K562 (cell line): Measurements from ENCODE around the gene SMAD1. TPM values are rescaled to one million over a fixed set of nuclear protein-coding genes. Genes with fewer than 3 reads are reported as not detected.

Experiments
- ATAC-seq: fragments of 200-7000 bp; cut with Tn5 transposase; 3 replicates; pipeline ENCODE4 v1.9.1; 2020; ENCODE audit warnings: moderate library complexity
- BruUV-seq: library from RNA; stranded (reverse); fragments of 400-500 nt; replicated peaks from 2 replicates; lab custom pipeline; 2021; lab: Mats Ljungman, UMichigan
- CTCF ChIA-PET: fragments of 300-600 bp; formaldehyde crosslinking; extraction: SDS; loops from one replicate; lab custom pipeline; 2021; ENCODE audit warnings: low intra/inter-chr PET ratio; lab: Yijun Ruan, JAX
- POLR2A ChIA-PET: fragments of 300-600, 350-650 bp; sonication (Branson Sonifier 250); formaldehyde crosslinking; extraction: SDS; loops from one replicate; lab custom pipeline; 2021; ENCODE audit warnings: antibody characterized with exemption, inconsistent platforms; lab: Yijun Ruan, JAX
- DNase-seq, 4 experiments: peaks; one replicate each; pipeline versions ENCODE4 v3.0.0 to v3.0.0-alpha.2; 2011 to 2018; ENCODE audit warnings: low spot score in 3 of 4, mixed read lengths in 3 of 4; ENCODE audit errors: extremely low read depth in 1 of 4
- FAIRE-seq: peaks from 2 replicates; lab custom pipeline; 2011; peaks lifted over from hg19 to GRCh38; lab: Jason Lieb, UNC
- H2AFZ ChIP-seq: 2 replicates; pipeline ENCODE4 v1.6.0; 2011; ENCODE audit warnings: low read depth, low read length, control low read depth, inconsistent platforms
- H3K27ac ChIP-seq: fragments of 200-600 bp; 3 replicates; pipeline ENCODE4 v1.8.0; 2011; ENCODE audit warnings: low read depth, mild to moderate bottlenecking, control low read depth, inconsistent platforms, low read length, moderate library complexity, mixed read lengths; ENCODE audit errors: extremely low read depth
- H3K27me3 ChIP-seq, 2 experiments: fragments of 300-600 bp in 1 of 2; 2 replicates in 1 of 2; 3 replicates in 1 of 2; pipeline versions ENCODE4 v1.6.0 to v1.8.0; 2011; ENCODE audit warnings: inconsistent platforms in 2 of 2, low read length in 2 of 2, mild to moderate bottlenecking in 1 of 2, mixed read lengths in 1 of 2, moderate library complexity in 1 of 2; ENCODE audit not compliant: control insufficient read depth in 2 of 2, insufficient read depth in 2 of 2
- H3K36me3 ChIP-seq: fragments of 300-600 bp; 3 replicates; pipeline ENCODE4 v1.8.0; 2011; ENCODE audit warnings: mild to moderate bottlenecking, low read length, inconsistent platforms; ENCODE audit not compliant: control insufficient read depth, insufficient read depth
- H3K4me1 ChIP-seq, 2 experiments: fragments of 200-600 bp in 1 of 2; replicated peaks in 1 of 2; 2 replicates in 1 of 2; 3 replicates in 1 of 2; pipeline versions ENCODE4 v1.5.1 to v1.8.0; 2011; ENCODE audit warnings: inconsistent platforms in 2 of 2, low read length in 2 of 2, mild to moderate bottlenecking in 1 of 2, mixed read lengths in 1 of 2, moderate library complexity in 1 of 2; ENCODE audit not compliant: control insufficient read depth in 2 of 2, insufficient read depth in 2 of 2
- H3K4me2 ChIP-seq: 2 replicates; pipeline ENCODE4 v1.6.1; 2011; ENCODE audit warnings: low read length, control low read depth, inconsistent platforms, mixed read lengths; ENCODE audit not compliant: insufficient read depth
- H3K4me3 ChIP-seq: fragments of 200-600 bp; sonication (generic), shearing (Covaris generic); 2 replicates; pipeline ENCODE4 v1.5.1; 2016; ENCODE audit warnings: control low read depth, inconsistent platforms
- H3K79me2 ChIP-seq: fragments of 200-600 bp; 3 replicates; pipeline ENCODE4 v1.8.0; 2011; ENCODE audit warnings: low read length, inconsistent platforms; ENCODE audit not compliant: control insufficient read depth, insufficient read depth
- H3K9ac ChIP-seq, 2 experiments: 2 replicates each; pipeline versions ENCODE4 v1.6.0 to v1.6.1; 2011; ENCODE audit warnings: low read depth in 2 of 2, low read length in 2 of 2, control low read depth in 1 of 2, inconsistent platforms in 1 of 2, mild to moderate bottlenecking in 1 of 2, mixed read lengths in 1 of 2; ENCODE audit not compliant: insufficient read depth in 1 of 2
- H3K9me1 ChIP-seq: one replicate; pipeline ENCODE4 v1.6.0; 2011; ENCODE audit warnings: inconsistent platforms, mild to moderate bottlenecking, low read length, moderate library complexity; ENCODE audit not compliant: control insufficient read depth, insufficient read depth
- H3K9me3 ChIP-seq: replicated peaks from 2 replicates; pipeline ENCODE4 v1.5.1; 2011; ENCODE audit warnings: low read depth, low read length, inconsistent platforms; ENCODE audit not compliant: control insufficient read depth, insufficient read depth
- H4K20me1 ChIP-seq: replicated peaks from 2 replicates; pipeline ENCODE4 v1.6.1; 2011; ENCODE audit warnings: low read length, inconsistent platforms, mixed read lengths; ENCODE audit not compliant: control insufficient read depth, insufficient read depth
- DIDO1 ChIP-seq: fragments of 450-650 bp; IDR thresholded peaks from 2 replicates; pipeline ENCODE4 v1.6.1; 2016; ENCODE audit warnings: low read depth, missing biosample characterization, missing genetic modification characterization
- MEF2D ChIP-seq: conservative IDR thresholded peaks from 2 replicates; pipeline ENCODE4 v1.6.1; 2016; ENCODE audit warnings: low read depth, missing genetic modification characterization, missing compliant biosample characterization
- NFATC3 ChIP-seq: fragments of 450-650 bp; IDR thresholded peaks from 2 replicates; pipeline ENCODE4 v1.6.1; 2017; ENCODE audit warnings: mild to moderate bottlenecking
- ZNF146 ChIP-seq: IDR thresholded peaks from one replicate; pipeline ENCODE4 v1.6.1; 2018; ENCODE audit warnings: missing compliant biosample characterization; ENCODE audit not compliant: unreplicated experiment
- WGBS: fragments of 100-300 bp; shearing (Covaris generic); methylation state at CpG from one replicate; pipeline ENCODE4 v1.1.6; 2016; ENCODE audit warnings: low coverage, mixed read lengths; ENCODE audit not compliant: insufficient coverage; ENCODE audit errors: missing lambda C conversion rate; 5-methylcytosine and 5-hydroxymethylcytosine counted together
- in situ Hi-C: fragments of 300-500 bp; cut with MboI; formaldehyde crosslinking; loops from 4 replicates; pipeline ENCODE4 v1.15.0; 2018; ENCODE audit warnings: inconsistent platforms, mixed read lengths
- intact Hi-C: fragments of 100-400 bp; cut with micrococcal nuclease; formaldehyde crosslinking; loops from 2 replicates; pipeline ENCODE4 v1.14.2; 2022
- polyA plus RNA-seq, 8 experiments: library from polyadenylated mRNA; depleted of rRNA in 4 of 8; stranded (reverse) in 5 of 8; unstranded in 3 of 8; fragments of >200 nt; fragmentation: Nextera tagmentation in 2 of 8; fragmentation: Illumina TruSeq in 1 of 8; extraction: Ambion mirVana in 2 of 8; extraction: Trizol in 1 of 8; gene quantifications; 2 replicates each; pipeline versions ENCODE4 v1.2.1 to v1.2.3, GENCODE V29; 2011 to 2014; ENCODE audit warnings: inconsistent platforms in 1 of 8, missing spikeins in 1 of 8
- total RNA-seq, 7 experiments: library from RNA; depleted of rRNA in 6 of 7; stranded (reverse); fragments of >200 nt in 6 of 7; fragmentation: Illumina TruSeq in 2 of 7; extraction: Trizol in 2 of 7; gene quantifications; 2 replicates each; pipeline versions ENCODE4 v1.2.1 to v1.2.3, GENCODE V29; 2011 to 2021; ENCODE audit warnings: low replicate concordance in 1 of 7
- TF ChIP-seq, protein P1 (sequence below): IDR thresholded peaks from 2 replicates; pipeline ENCODE4 v1.6.1; 2011; ENCODE audit not compliant: insufficient read length; ENCODE audit errors: extremely low read depth

SMAD1 gene
- total and polyA plus RNA-seq, 9 of the 15 experiments (the other 6 are each of a cell fraction or from before 2014, with no cell fraction given), result 0.05 to 0.54 (median 0.21) TPM; not detected in 3

DNA sequence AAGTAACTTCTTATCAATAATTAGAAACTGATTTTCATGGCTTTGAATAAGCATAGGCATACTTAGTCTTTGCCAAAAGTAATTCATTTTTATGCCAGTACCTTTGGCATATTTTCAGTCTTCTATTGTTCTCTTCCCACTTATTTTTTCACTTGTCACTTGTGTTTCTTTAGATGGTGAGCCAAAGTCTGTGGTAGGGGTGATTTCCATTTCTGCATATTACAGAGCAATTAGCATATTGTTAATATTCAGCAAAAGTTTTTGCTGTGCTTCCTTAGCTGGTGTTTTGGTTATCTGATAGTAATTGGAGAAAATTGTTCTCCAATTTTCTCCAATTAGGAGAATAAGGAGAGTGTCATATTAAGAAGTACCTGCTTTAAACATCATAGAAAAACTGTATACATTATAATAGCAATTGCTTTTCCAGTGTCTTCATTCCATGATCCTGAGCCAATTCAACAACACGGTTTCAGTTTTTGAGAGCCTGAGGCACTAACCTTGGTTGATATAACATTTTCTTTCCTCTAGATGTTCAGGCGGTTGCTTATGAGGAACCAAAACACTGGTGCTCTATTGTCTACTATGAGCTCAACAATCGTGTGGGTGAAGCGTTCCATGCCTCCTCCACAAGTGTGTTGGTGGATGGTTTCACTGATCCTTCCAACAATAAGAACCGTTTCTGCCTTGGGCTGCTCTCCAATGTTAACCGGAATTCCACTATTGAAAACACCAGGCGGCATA lies 64.7 kb downstream of the SMAD1 start:
- POLR2A ChIA-PET, result no interaction called here
- TF ChIP-seq, protein P1, sequence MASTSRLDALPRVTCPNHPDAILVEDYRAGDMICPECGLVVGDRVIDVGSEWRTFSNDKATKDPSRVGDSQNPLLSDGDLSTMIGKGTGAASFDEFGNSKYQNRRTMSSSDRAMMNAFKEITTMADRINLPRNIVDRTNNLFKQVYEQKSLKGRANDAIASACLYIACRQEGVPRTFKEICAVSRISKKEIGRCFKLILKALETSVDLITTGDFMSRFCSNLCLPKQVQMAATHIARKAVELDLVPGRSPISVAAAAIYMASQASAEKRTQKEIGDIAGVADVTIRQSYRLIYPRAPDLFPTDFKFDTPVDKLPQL, result no peak
- TF ChIP-seq MEF2D (tag) (no peak), NFATC3 (no peak), ZNF146 (CRISPR knock-in tag) (no peak), DIDO1 (no peak)
- TF ChIP-seq, all 486 proteins: peak for 0
- Histone ChIP-seq H3K27ac (no peak overlapping the region), H3K4me1 (no peaks in the 10 kb centered on the region), H3K36me3 (no peaks in the 10 kb centered on the region), H4K20me1 (no peaks in the 10 kb centered on the region), H3K9me3 (no peaks in the 10 kb centered on the region), H3K9ac (no peak overlapping the region), H3K27me3 (no peaks in the 10 kb centered on the region), H3K4me2 (no peak overlapping the region), H3K9me1 (no peaks in the 10 kb centered on the region), H2AFZ (no peak overlapping the region), H3K4me3 (no peak overlapping the region), H3K79me2 (no peaks in the 10 kb centered on the region)
- in situ Hi-C loops (no loop called here), intact Hi-C loops (no loop called here)
- no peak for DNase-seq
- CTCF ChIA-PET, result no interaction called here
- no peak for FAIRE-seq
- WGBS, result 4% methylated on average over 7 of the region's 7 CpGs
- no peak for ATAC-seq
- no TSS peak for BruUV-seq
